Activated CD4-positive, alpha-beta T cell treated with anti-CD3 and anti-CD28 coated beads for 36 hours (primary cell): ENCODE data around the gene MEN1. TPM values are rescaled to one million over a fixed set of nuclear protein-coding genes. Genes with fewer than 3 reads are reported as not detected.
"Not testable (repeated sequence)": the region's sequence is repeated elsewhere in the genome, so short reads cannot be mapped to it uniquely, and the experiment has no call there.

Experiments
- ATAC-seq: fragments of 200-7000 bp; cut with Tn5 transposase; one replicate; pipeline ENCODE4 v1.10.0; 2021; ENCODE audit warnings: mild to moderate bottlenecking, moderate library complexity
- CTCF ChIA-PET: fragments of 350-600 bp; sonication (Branson Sonifier 250); formaldehyde crosslinking; loops from one replicate; lab custom pipeline; 2021; ENCODE audit warnings: antibody characterized with exemption; lab: Charles Lee
- POLR2A ChIA-PET: fragments of 350-600 bp; sonication (Branson Sonifier 250); formaldehyde crosslinking; loops from one replicate; lab custom pipeline; 2021; ENCODE audit warnings: antibody characterized with exemption, inconsistent platforms; lab: Charles Lee
- DNase-seq: peaks from one replicate; pipeline ENCODE4 v3.0.0-alpha.2; 2020
- H3K27ac Mint-ChIP-seq: one replicate; pipeline ENCODE4 v1.8.0; 2021; ENCODE audit warnings: mixed read lengths
- H3K27me3 Mint-ChIP-seq: one replicate; pipeline ENCODE4 v1.8.0; 2021; ENCODE audit warnings: mixed read lengths
- H3K36me3 Mint-ChIP-seq: one replicate; pipeline ENCODE4 v1.8.0; 2021; ENCODE audit warnings: low read depth, mixed read lengths
- H3K4me1 Mint-ChIP-seq: one replicate; pipeline ENCODE4 v1.8.0; 2021; ENCODE audit warnings: mixed read lengths
- H3K4me3 Mint-ChIP-seq: one replicate; pipeline ENCODE4 v1.8.0; 2021; ENCODE audit warnings: mild to moderate bottlenecking, moderate library complexity, mixed read lengths
- H3K9me3 Mint-ChIP-seq: one replicate; pipeline ENCODE4 v1.8.0; 2021; ENCODE audit warnings: low read depth, mixed read lengths
- intact Hi-C, 2 experiments: fragments of 100-400 bp; cut with DNase I in 1 of 2; cut with micrococcal nuclease in 1 of 2; formaldehyde crosslinking; loops; one replicate each; pipeline versions ENCODE4 v1.14.2 to v1.15.1; 2022 to 2024; cut with DNase I, micrococcal nuclease
- total RNA-seq, 2 experiments: library from RNA; stranded (reverse); gene quantifications; one replicate each; pipeline ENCODE4 v1.2.3, GENCODE V29; 2021

The MEN1 gene
- total RNA-seq, 2 experiments from 2014 or later: 34.8 to 38.5 TPM

DNA sequence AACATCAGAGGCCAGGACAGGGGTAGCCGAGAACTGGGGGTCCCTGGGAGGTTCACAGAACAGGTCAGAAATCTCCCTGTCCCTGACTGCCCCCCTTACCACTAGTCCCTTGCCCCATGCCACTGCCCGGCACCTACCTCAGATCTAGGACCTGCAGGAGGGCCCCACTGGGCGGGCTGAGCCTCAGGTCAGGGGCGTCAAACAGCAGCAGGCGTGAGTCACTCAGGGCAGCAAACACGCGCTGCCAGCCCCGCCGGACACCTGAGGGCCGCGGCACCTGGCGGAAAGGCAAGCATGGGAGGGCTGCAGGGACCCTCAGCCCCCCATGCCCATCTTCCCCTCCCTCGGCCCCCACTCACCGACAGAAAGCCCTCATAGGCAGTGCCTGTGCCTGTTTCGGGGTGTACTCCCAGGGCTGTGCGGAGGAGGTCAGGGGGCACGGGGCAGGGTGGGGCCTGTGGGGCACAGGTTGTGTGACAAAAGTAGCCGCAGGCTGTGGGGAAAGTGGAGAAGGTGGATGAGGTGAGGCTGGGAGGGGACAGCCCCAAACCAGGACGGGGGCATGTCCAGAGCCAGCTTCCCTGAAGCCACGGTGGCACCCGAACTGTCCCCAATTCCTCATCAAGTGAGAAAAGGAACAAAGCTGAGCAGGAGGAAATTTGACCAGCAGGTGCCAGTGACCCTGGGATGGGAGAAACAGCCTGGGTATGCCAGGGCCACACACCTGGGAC lies 22.3 kb upstream of the MEN1 start:
- no peaks in the 10 kb centered on the region for H3K27me3 Mint-ChIP-seq
- POLR2A ChIA-PET: no interaction called here
- CTCF ChIA-PET: no interaction called here
- no peaks in the 10 kb centered on the region for H3K36me3 Mint-ChIP-seq
- no peak for DNase-seq
- no peak overlapping the region for H3K4me3 Mint-ChIP-seq
- intact Hi-C loops: no loop called here
- no peak overlapping the region for H3K27ac Mint-ChIP-seq
- ATAC-seq: no peak
- H3K9me3 Mint-ChIP-seq: no peaks in the 10 kb centered on the region
- no peaks in the 10 kb centered on the region for H3K4me1 Mint-ChIP-seq

DNA sequence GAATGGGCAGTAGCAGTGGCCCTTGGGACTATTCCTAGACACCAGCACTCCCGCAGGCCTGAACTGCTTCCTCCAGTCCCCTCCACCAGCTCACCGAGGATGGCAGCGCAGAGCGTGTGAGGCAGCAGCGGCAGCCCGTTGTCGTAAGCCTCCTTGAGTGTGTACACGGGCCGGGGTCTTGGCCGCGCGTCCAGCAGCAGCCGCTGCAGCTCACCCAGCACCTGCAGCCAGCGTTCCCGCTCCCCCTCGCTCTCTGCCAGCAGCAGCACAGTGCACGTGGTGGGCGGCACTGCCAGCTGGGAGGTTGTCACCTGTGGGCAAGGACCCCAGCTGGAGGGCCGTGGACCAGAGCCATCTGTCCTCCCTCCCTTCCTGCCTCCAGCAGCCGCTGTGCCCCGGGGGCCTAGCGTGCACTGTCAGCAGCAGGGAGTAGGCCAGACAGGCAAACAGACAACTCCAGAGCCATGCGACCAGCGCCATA lies 21.1 kb upstream of the MEN1 start:
- intact Hi-C loops: no loop called here
- POLR2A ChIA-PET: no interaction called here
- ATAC-seq: no peak
- no peak overlapping the region for H3K4me3 Mint-ChIP-seq
- CTCF ChIA-PET: interaction anchor here (0.6 kb wide), 2 partner anchors 13 to 498 kb away, joined by 3 to 4 read pairs; partner anchors contain the start of gene CDC42BPG
- no peaks in the 10 kb centered on the region for H3K27me3 Mint-ChIP-seq
- no peaks in the 10 kb centered on the region for H3K36me3 Mint-ChIP-seq
- H3K4me1 Mint-ChIP-seq: no peaks in the 10 kb centered on the region
- H3K9me3 Mint-ChIP-seq: no peaks in the 10 kb centered on the region
- DNase-seq: no peak
- H3K27ac Mint-ChIP-seq: no peak overlapping the region

DNA sequence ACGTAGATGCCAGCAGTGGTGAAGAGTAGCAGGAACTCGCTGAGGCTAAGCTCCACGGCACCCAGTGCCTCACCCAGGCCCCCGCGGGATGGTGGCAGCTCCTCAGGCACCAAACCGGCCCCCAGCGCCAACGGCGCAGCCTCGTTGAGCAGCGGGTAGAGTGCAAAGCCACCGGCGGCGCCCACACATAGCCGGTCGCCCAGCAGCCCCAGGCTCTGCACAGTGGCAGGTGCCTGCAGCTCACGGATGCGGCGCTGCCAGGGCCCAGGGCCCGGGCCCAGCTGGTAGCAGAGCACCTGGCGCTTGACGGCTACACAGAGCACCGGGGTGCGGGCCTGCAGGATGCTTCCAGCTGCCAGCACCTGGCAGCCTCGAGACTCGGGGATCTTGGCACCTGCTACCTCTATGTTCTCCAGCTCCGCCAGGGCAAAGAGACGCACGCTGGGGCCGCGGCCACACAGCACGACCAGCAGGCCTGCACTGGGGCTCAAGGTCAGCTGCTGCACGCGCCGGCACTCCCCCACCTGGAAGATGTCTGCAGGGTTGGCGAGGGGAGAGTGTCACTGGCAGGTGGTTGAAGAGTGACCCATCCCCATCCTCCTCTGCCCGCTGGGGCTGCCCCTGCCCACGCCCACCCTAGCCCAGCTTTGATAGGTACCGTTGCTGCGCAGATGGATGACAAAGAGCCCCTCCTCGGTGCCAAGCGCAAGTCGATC lies 19.3 kb upstream of the MEN1 start:
- Mint-ChIP-seq H3K4me3 (no peak overlapping the region), H3K36me3 (no peaks in the 10 kb centered on the region), H3K9me3 (no peaks in the 10 kb centered on the region), H3K27me3 (no peaks in the 10 kb centered on the region), H3K27ac (no peak overlapping the region), H3K4me1 (no peaks in the 10 kb centered on the region)
- DNase-seq (no peak), ATAC-seq (no peak)
- ChIA-PET CTCF (no interaction called here), POLR2A (no interaction called here)
- intact Hi-C loops: no loop called here

DNA sequence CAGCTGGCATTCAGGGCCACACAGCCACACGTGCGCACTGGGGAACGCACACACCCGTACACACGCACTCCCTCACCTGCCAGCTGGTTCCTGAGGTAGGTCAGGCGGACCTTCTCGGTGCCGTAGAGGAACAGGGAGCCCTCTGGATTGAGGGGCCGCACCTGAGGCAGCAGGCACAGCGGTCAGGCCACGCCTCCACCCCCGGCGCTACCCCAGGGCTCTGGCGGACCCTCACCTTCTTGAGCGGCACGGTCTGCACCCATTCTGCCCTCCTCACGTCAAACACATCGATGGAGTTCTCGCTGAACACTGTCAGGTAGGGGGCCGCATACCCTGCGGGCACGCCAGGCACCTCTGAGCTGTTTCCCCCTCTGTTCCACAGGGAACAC lies 17.1 kb upstream of the MEN1 start:
- H3K9me3 Mint-ChIP-seq: no peaks in the 10 kb centered on the region
- no peak overlapping the region for H3K27ac Mint-ChIP-seq
- no peaks in the 10 kb centered on the region for H3K36me3 Mint-ChIP-seq
- intact Hi-C loops: no loop called here
- ATAC-seq (no peak), DNase-seq (no peak)
- CTCF ChIA-PET: interaction anchor here (1.2 kb wide), 1 partner anchor 20 kb away, joined by 3 read pairs; no protein-coding TSS in a partner anchor
- no peak overlapping the region for H3K4me3 Mint-ChIP-seq
- POLR2A ChIA-PET: interaction anchor here (0.7 kb wide), 1 partner anchor 33 kb away, joined by 3 read pairs; no protein-coding TSS in a partner anchor
- H3K27me3 Mint-ChIP-seq: no peaks in the 10 kb centered on the region
- no peaks in the 10 kb centered on the region for H3K4me1 Mint-ChIP-seq

DNA sequence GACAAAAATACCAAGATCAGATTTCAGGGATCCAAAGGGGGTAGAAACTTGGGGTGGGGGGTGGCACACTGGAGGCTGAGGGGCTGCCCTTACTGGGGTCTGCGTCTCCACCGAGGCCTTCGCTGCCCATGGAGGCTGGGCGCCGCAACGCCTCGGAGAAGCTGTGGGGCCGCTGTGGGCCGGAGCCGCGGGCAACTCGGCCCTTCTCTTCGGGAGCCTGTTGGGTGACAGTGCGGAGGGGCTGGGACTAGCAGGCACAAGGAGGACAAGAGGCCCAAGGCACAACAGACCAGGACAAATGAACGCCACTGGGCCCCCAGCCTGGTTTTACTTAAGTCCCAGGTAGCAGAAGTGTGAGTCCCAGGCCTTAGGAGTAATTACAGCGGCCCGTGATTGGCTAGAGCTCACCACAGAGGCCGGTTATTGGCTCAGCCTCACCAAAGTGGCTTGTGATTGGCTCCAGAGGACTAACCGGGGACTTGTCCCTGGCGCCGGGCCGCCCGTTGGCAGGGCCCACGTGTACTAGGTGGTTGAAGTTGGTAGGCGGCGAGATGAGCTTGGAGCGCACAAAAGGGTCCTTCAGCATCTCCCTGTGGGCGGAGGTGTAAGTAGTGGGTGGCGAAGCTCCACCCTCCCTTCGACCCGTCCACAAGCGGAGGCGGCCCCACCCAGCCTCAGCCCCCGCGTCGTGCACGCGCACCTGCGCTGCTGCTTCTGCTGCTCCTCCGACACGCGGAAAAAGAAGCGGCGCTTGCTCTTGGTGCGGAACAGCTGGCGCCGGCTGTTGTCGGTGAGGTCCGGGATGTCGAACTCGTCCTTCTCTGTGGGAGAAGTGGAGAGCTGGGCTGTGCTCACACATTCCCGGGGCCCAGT lies 16.5 kb upstream of the MEN1 start:
- ChIA-PET CTCF (interaction anchor here (1.2 kb wide), 1 partner anchor 21 kb away, joined by 3 read pairs; no protein-coding TSS in a partner anchor), POLR2A (interaction anchor here (0.7 kb wide), 1 partner anchor 32 kb away, joined by 3 read pairs; no protein-coding TSS in a partner anchor)
- DNase-seq: no peak
- Mint-ChIP-seq H3K4me1 (no peaks in the 10 kb centered on the region), H3K27me3 (no peaks in the 10 kb centered on the region), H3K4me3 (no peak overlapping the region), H3K27ac (no peak overlapping the region), H3K9me3 (no peaks in the 10 kb centered on the region), H3K36me3 (no peaks in the 10 kb centered on the region)
- ATAC-seq: no peak
- intact Hi-C loops: no loop called here

DNA sequence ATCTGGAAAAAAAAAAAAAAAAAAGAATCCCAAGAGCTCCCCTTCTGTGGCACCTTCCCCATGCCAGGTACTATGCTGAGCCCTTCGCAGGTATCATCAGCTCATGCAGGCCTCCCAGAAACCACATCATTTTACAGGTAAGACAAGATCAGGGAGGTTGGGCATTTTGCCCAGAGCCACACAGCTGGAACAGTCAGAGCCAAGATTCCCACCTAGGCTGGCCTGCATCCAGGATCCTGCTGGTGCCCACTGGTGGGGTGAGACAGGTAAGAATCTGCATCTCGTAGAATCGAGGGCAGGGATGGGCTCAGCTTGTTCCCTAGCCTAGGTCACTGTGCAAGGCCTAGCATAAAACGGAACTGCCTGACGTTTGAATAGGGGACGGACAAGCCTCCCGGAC lies 15.7 kb upstream of the MEN1 start:
- Mint-ChIP-seq H3K4me1 (no peaks in the 10 kb centered on the region), H3K4me3 (no peak overlapping the region), H3K27ac (no peak overlapping the region), H3K27me3 (no peaks in the 10 kb centered on the region), H3K9me3 (no peaks in the 10 kb centered on the region), H3K36me3 (no peaks in the 10 kb centered on the region)
- ChIA-PET POLR2A (no interaction called here), CTCF (no interaction called here)
- ATAC-seq (no peak), DNase-seq (no peak)
- intact Hi-C loops: no loop called here

DNA sequence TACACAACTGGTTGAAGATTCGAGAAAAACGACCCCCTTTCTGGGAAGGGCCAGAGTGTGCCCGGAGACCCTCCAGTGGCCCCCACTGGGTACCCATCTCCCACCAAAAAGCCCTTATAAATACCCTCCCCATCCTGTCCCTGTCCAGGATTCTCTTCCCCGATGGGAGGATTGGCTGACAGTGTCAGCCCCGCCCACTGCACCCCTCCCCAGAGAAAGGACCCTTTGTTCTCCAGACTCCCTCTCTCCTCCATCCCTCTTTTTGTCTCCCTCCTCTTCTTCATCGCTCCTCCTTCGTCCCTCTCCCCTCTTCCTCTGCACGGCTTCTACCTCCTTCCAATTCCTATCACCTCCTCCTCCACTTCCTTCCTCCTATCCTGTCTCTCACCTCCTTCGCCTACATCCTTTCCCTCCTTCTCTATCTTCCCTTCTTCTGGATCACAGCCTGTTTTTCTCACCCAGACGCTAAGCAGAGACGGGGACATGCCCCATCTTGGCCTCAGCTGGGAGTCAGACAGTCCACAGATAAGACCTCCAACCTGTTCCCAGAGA lies 13.3 kb upstream of the MEN1 start:
- POLR2A ChIA-PET: no interaction called here
- no peak for ATAC-seq
- no peaks in the 10 kb centered on the region for H3K9me3 Mint-ChIP-seq
- no peak overlapping the region for H3K4me3 Mint-ChIP-seq
- no peaks in the 10 kb centered on the region for H3K36me3 Mint-ChIP-seq
- intact Hi-C loops: no loop called here
- no peak overlapping the region for H3K27ac Mint-ChIP-seq
- CTCF ChIA-PET: interaction anchor here (0.8 kb wide), 1 partner anchor 13 kb away, joined by 5 read pairs; no protein-coding TSS in a partner anchor
- H3K4me1 Mint-ChIP-seq: no peaks in the 10 kb centered on the region
- H3K27me3 Mint-ChIP-seq: no peaks in the 10 kb centered on the region
- no peak for DNase-seq

DNA sequence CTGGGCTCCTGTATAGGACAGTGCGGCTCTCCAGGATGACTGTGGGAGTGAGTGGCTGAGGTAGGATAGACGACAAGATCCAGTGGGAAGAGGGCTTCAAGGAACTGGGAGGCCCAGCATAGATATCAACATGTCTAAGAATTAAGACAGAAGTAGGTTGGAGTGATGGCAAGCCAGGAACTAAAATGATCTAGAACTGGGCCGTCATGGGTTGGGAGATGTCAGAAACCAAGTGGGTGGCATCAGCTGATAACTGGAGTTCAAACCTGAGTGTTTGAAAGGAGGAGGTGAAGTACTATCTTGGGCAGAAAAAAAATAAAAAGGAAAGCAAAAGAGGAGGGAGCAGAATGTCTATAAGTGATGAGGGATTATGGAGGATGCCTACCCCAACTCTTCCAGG lies 7.1 kb upstream of the MEN1 start:
- H3K4me1 Mint-ChIP-seq: no peaks in the 10 kb centered on the region
- ATAC-seq (no peak), DNase-seq (no peak)
- intact Hi-C loops: no loop called here
- ChIA-PET CTCF (no interaction called here), POLR2A (interaction anchor here (0.6 kb wide), 1 partner anchor 9 kb away, joined by 4 read pairs; no protein-coding TSS in a partner anchor)
- H3K9me3 Mint-ChIP-seq: no peaks in the 10 kb centered on the region
- no peak overlapping the region for H3K27ac Mint-ChIP-seq
- no peaks in the 10 kb centered on the region for H3K36me3 Mint-ChIP-seq
- H3K27me3 Mint-ChIP-seq: no peaks in the 10 kb centered on the region
- no peak overlapping the region for H3K4me3 Mint-ChIP-seq

DNA sequence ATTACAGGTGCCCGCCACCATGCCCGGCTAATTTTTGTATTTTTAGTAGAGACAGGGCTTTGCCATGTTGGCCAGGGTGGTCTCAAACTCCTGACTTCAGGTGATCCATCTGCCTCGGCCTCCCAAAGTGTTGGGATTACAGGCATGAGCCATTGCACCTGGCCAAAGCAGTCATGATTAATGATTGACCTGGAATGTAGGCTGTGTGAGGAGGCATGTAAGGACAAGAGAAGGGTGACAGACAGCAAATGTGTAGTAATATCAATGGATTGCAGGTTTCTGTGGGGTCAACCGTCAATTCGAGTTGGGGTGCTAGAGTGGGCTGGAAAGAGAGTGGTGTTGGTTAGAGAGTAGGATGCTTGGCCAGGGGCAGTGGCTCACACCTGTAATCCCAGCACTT lies 5.1 kb upstream of the MEN1 start:
- ATAC-seq, DNase-seq, H3K27me3 Mint-ChIP-seq, H3K27ac Mint-ChIP-seq, H3K36me3 Mint-ChIP-seq, intact Hi-C loops, H3K9me3 Mint-ChIP-seq, POLR2A ChIA-PET, H3K4me1 Mint-ChIP-seq, H3K4me3 Mint-ChIP-seq: not testable (repeated sequence)
- CTCF ChIA-PET: interaction anchor here (0.6 kb wide), 1 partner anchor 205 kb away, joined by 3 read pairs; no protein-coding TSS in a partner anchor

DNA sequence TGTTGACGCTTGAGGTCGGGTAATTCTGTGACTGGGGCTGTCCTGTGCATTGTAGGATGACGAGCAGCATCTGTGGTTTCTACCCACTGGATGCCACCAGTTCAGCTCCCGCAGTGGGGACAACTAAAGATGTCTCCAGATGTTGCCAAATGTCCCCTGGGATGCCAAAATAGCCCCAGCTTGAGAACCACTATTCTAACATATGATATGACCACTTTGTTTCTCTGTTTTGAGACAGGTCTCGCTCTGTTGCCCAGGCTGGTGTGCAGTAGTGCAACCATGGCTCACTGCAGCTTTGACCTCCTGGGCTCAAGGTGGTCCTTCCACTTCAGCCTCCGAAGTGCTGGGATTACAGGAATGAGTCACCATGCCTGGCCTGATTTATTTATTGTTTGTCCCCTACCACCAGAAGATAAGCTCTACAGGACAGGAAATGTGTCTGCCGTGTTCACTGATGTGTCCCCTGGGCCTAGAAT lies 4.4 kb upstream of the MEN1 start:
- no peaks in the 10 kb centered on the region for H3K9me3 Mint-ChIP-seq
- ATAC-seq (no peak), DNase-seq (no peak)
- CTCF ChIA-PET: no interaction called here
- intact Hi-C loops: no loop called here
- H3K36me3 Mint-ChIP-seq: peaks cover under 1% of the 10 kb centered on the region
- peaks cover 6% of the 10 kb centered on the region for H3K4me1 Mint-ChIP-seq
- H3K4me3 Mint-ChIP-seq: no peak overlapping the region
- no peaks in the 10 kb centered on the region for H3K27me3 Mint-ChIP-seq
- POLR2A ChIA-PET: interaction anchor here (0.5 kb wide), 1 partner anchor 607 kb away, joined by 3 read pairs; no protein-coding TSS in a partner anchor
- H3K27ac Mint-ChIP-seq: no peak overlapping the region

DNA sequence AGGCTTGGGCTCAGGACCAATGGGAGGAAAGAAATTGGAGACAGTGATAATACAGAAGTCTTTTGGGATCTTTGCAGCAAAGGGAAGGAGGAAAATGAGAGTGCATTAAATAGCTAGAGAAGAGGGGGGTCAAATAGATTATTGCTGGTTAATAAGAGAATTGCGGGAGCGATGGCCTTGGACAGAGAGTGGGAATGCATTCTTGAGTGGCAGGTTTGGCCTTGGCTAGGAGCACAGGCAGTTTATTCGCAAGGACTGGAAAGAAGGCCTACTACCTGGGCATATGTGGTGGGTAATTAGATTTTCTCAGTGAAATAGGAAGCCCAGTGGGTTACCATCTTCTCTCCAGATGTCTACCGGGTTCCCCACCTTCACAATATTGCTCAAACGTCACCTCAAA lies 3.5 kb upstream of the MEN1 start:
- Mint-ChIP-seq H3K4me1 (peaks cover 13% of the 10 kb centered on the region), H3K36me3 (peaks cover 3% of the 10 kb centered on the region), H3K27me3 (no peaks in the 10 kb centered on the region), H3K4me3 (no peak overlapping the region), H3K27ac (no peak overlapping the region), H3K9me3 (no peaks in the 10 kb centered on the region)
- ChIA-PET CTCF (interaction anchor here (0.5 to 1.2 kb wide), 2 partner anchors 26 to 898 kb away, joined by 3 read pairs; no protein-coding TSS in a partner anchor), POLR2A (no interaction called here)
- DNase-seq (no peak), ATAC-seq (no peak)
- intact Hi-C loops: no loop called here
